Breast epithelium (tissue), 4 donors: ENCODE data around the gene CLCN7. TPM values are rescaled to one million over a fixed set of nuclear protein-coding genes. Genes with fewer than 3 reads are reported as not detected.
"Not testable (repeated sequence)": the region's sequence is repeated elsewhere in the genome, so short reads cannot be mapped to it uniquely, and the experiment has no call there.

ENCODE experiments used
- DNase-seq, 2 donors: peaks; one replicate each; pipeline ENCODE4 v3.0.0-alpha.2; 2019; ENCODE audit warnings: low spot score in 2 of 2
- H3K27ac ChIP-seq, 2 donors: fragments of 200-600 bp; sonication (generic) in 1 of 2; one replicate each; pipeline ENCODE4 v1.5.1; 2016 to 2019; ENCODE audit warnings: mild to moderate bottlenecking in 1 of 2
- H3K27me3 ChIP-seq, 2 donors: fragments of 200-600 bp; sonication (generic) in 1 of 2; one replicate each; pipeline versions ENCODE4 v1.5.1 to v1.6.0; 2017 to 2019; ENCODE audit warnings: control low read depth in 1 of 2, mild to moderate bottlenecking in 1 of 2
- H3K36me3 ChIP-seq: fragments of 200-600 bp; one replicate; pipeline ENCODE4 v1.5.1; 2019
- H3K4me1 ChIP-seq, 2 donors: fragments of 200-600 bp; sonication (generic); one replicate each; pipeline ENCODE4 v1.5.1; 2016 to 2019; ENCODE audit warnings: control low read depth in 1 of 2
- H3K4me3 ChIP-seq, 3 donors: fragments of 200-600 bp; sonication (generic); 1 replicate in 2 of 3; 2 replicates in 1 of 3; pipeline ENCODE4 v1.5.1; 2016 to 2019; ENCODE audit warnings: mild to moderate bottlenecking in 3 of 3, moderate library complexity in 2 of 3
- H3K9me3 ChIP-seq, 2 donors: fragments of 200-600 bp; sonication (generic) in 1 of 2; one replicate each; pipeline ENCODE4 v1.5.1; 2016 to 2019; ENCODE audit warnings: control low read depth in 1 of 2
- CTCF ChIP-seq, 3 donors: fragments of 450-650 bp; IDR thresholded peaks; one replicate each; pipeline ENCODE4 v1.5.1; 2016 to 2017; ENCODE audit warnings: antibody characterized with exemption in 3 of 3, mild to moderate bottlenecking in 3 of 3, moderate library complexity in 3 of 3
- POLR2A ChIP-seq: fragments of 450-650 bp; IDR thresholded peaks from one replicate; pipeline ENCODE4 v1.6.1; 2016; ENCODE audit warnings: antibody characterized with exemption, mild to moderate bottlenecking, moderate library complexity
- POLR2AphosphoS5 ChIP-seq, 3 donors: sonication (generic); formaldehyde crosslinking; IDR thresholded peaks; one replicate each; pipeline ENCODE4 v1.6.1; 2017; ENCODE audit warnings: antibody characterized with exemption in 3 of 3
- intact Hi-C: fragments of 100-400 bp; cut with DNase I; formaldehyde crosslinking; loops from one replicate; pipeline ENCODE4 v1.15.1; 2023; ENCODE audit warnings: low total_unique reads
- total RNA-seq, 3 donors: library from RNA; depleted of rRNA; stranded (reverse); fragments of >200 nt; gene quantifications; one replicate each; pipeline ENCODE4 v1.1.0, GENCODE V29; 2016

Gene CLCN7
- total RNA-seq, 3 donors from 2014 or later, result 52.2 to 72.3 (median 71.4) TPM

- Histone ChIP-seq H3K36me3 (no peaks in the 10 kb centered on the region), H3K4me1 (no peaks in the 10 kb centered on the region), H3K27me3 (no peaks in the 10 kb centered on the region), H3K9me3 (no peaks in the 10 kb centered on the region), H3K27ac (peak overlapping the region; percentile 40 to 70), H3K4me3 (peak overlapping the region in 1 of 3 donors; percentile 8)
- TF ChIP-seq POLR2AphosphoS5 (IDR thresholded peaks at IDR 0.05), result no peak
- no peak for TF ChIP-seq CTCF (IDR thresholded peaks at IDR 0.05)
- TF ChIP-seq POLR2A, result no peak
- DNase-seq, result no peak
- intact Hi-C loops, result no loop called here
These were observed 4.2 kb downstream of the CLCN7 start for GRCh38 chr16:1470481-1471251.

GRCh38 chr16:1469693-1470201 is 5.1 kb downstream of the CLCN7 start:
- no peak for TF ChIP-seq POLR2A
- TF ChIP-seq POLR2AphosphoS5 (IDR thresholded peaks at IDR 0.05), result no peak
- no peak for TF ChIP-seq CTCF (IDR thresholded peaks at IDR 0.05)
- peak overlapping the region in 1 of 2 donors; percentile 70 for H3K27ac ChIP-seq
- H3K4me1 ChIP-seq, result no peaks in the 10 kb centered on the region
- no peaks in the 10 kb centered on the region for H3K36me3 ChIP-seq
- DNase-seq, result no peak
- intact Hi-C loops, result no loop called here
- peak overlapping the region in 1 of 3 donors; percentile 9 for H3K4me3 ChIP-seq
- H3K27me3 ChIP-seq, result no peaks in the 10 kb centered on the region
- H3K9me3 ChIP-seq, result no peaks in the 10 kb centered on the region

- DNase-seq, H3K4me1 ChIP-seq, H3K27ac ChIP-seq, H3K36me3 ChIP-seq, H3K4me3 ChIP-seq, H3K9me3 ChIP-seq, H3K27me3 ChIP-seq, intact Hi-C loops: not testable (repeated sequence)
These were observed 5.7 kb downstream of the CLCN7 start for GRCh38 chr16:1469141-1469540.

DNA sequence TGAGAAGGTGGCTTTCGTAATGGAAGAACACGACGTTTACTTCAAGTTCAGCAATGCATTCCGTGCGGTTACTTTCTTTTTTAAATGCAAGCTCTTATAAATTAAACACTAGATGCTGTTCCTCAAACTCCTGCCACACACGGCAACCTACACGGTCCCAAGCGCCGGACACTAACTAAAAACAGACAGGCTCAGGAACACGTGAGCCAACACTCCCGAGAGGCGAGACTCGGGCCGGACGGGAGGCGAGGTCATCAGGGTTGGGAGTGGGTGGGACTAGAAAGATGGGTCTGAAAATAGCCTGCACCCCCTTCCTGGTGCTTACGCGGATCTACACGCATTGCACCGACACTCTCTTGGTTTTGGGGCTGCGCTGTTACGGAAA is 6.4 kb downstream of the CLCN7 start:
- no peaks in the 10 kb centered on the region for H3K4me1 ChIP-seq
- intact Hi-C loops, result no loop called here

GRCh38 chr16:1466968-1467521 is 7.8 kb downstream of the CLCN7 start:
- TF ChIP-seq CTCF (IDR thresholded peaks at IDR 0.05), result no peak
- no peak for TF ChIP-seq POLR2AphosphoS5 (IDR thresholded peaks at IDR 0.05)
- no peak for TF ChIP-seq POLR2A
- intact Hi-C loops, result no loop called here
- no peak overlapping the region for H3K27ac ChIP-seq
- no peak for DNase-seq
- no peaks in the 10 kb centered on the region for H3K36me3 ChIP-seq
- H3K27me3 ChIP-seq, result no peaks in the 10 kb centered on the region
- H3K4me3 ChIP-seq, result no peak overlapping the region
- no peaks in the 10 kb centered on the region for H3K4me1 ChIP-seq
- no peaks in the 10 kb centered on the region for H3K9me3 ChIP-seq

More for the DNA sequence above, 6.4 kb downstream of the CLCN7 start:
- TF ChIP-seq CTCF (IDR thresholded peaks at IDR 0.05) (no peak), POLR2AphosphoS5 (IDR thresholded peaks at IDR 0.05) (no peak), POLR2A (no peak)
- H3K36me3 ChIP-seq, result no peaks in the 10 kb centered on the region
- H3K27me3 ChIP-seq, result no peaks in the 10 kb centered on the region
- H3K27ac ChIP-seq, result peak overlapping the region in 1 of 2 donors; percentile 63
- peak overlapping the region in 2 of 3 donors; percentile 22 to 55 for H3K4me3 ChIP-seq
- H3K9me3 ChIP-seq, result no peaks in the 10 kb centered on the region
- DNase-seq, result no peak
